GM19463 (cell line): Measurements from ENCODE around the gene QSOX1.

ENCODE experiments used
- ATAC-seq: cut with Tn5 transposase; IDR thresholded peaks from one replicate; pipeline ENCODE4 v1.9.1; 2021; ENCODE audit warnings: mild to moderate bottlenecking, moderate library complexity; ENCODE audit not compliant: unreplicated experiment

The QSOX1 gene

GRCh38 chr1:180169640-180170195, 15.0 kb downstream of the QSOX1 start:
- no peak for ATAC-seq

GRCh38 chr1:180170546-180171151, 16.0 kb downstream of the QSOX1 start:
- no peak for ATAC-seq

GRCh38 chr1:180171691-180172090, 17.0 kb downstream of the QSOX1 start:
- ATAC-seq, result no peak

DNA sequence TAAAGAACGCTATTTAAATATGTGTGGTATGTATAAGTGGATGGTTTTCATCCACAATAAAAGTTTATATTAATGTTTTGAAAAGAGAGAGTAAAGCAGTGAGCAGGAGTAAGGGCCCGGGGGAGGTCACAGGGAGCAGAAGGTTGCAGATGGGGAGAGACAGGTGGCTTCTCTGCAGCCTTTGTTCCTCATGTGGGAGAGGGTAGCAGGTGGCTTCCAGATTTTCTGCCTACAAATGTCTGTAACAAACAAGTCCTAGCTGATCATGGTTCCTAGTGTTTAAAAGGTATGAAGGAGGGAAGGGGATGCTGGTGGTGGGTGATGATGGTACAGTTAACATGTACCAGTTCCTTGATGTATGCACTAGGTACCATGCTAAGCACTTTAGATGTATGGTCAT, 18.8 kb downstream of the QSOX1 start:
- no peak for ATAC-seq

GRCh38 chr1:180173952-180174351, 19.3 kb downstream of the QSOX1 start:
- ATAC-seq, result no peak

- no peak for ATAC-seq
These were observed 20.6 kb downstream of the QSOX1 start for GRCh38 chr1:180175291-180175690.

DNA sequence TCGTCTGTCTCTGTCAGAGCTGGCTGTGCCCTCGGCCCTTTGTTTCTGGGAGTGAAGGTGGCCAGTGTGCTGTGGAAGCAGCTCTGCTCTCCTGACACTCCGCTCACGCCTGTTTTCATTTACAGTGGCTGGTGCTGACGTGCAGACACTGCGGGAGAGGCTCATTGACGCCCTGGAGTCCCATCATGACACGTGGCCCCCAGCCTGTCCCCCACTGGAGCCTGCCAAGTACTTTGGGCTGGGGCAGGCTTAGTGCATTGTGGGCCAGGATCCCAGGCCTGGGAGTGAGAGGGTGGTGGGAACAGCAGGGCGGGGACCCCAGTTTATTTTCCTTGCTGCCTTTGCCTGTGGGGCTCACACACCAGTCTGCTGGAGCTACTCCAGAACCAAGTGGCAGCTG, 21.1 kb downstream of the QSOX1 start:
- ATAC-seq, result no peak

- ATAC-seq, result no peak
These were observed 22.3 kb downstream of the QSOX1 start for GRCh38 chr1:180176965-180177364.

- no peak for ATAC-seq
These were observed 23.3 kb downstream of the QSOX1 start for GRCh38 chr1:180177931-180178330.

- ATAC-seq, result no peak
These were observed 24.0 kb downstream of the QSOX1 start for GRCh38 chr1:180178511-180179161.

GRCh38 chr1:180179162-180179957, 24.7 kb downstream of the QSOX1 start:
- no peak for ATAC-seq

DNA sequence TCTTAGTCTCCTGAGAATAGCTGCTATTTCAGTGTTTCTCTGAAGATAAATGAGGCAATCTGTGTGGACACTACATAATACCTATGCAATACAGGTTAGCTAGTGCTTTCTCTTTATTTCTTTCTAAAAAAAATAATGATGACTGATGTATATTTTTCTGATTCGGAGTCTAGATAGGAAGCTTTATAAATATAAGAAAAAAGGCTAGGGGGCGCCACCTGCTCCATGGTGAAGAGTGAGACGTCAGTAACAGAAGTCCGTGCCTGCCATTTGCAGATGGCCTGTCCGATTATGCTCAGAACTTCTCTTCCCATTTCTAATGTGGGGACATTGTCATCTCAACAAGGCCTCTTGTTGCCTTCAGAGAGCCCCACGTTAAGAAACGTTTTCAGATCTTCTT, 26.4 kb downstream of the QSOX1 start:
- no peak for ATAC-seq

- ATAC-seq, result no peak
These were observed 27.4 kb downstream of the QSOX1 start for GRCh38 chr1:180181996-180182642.

DNA sequence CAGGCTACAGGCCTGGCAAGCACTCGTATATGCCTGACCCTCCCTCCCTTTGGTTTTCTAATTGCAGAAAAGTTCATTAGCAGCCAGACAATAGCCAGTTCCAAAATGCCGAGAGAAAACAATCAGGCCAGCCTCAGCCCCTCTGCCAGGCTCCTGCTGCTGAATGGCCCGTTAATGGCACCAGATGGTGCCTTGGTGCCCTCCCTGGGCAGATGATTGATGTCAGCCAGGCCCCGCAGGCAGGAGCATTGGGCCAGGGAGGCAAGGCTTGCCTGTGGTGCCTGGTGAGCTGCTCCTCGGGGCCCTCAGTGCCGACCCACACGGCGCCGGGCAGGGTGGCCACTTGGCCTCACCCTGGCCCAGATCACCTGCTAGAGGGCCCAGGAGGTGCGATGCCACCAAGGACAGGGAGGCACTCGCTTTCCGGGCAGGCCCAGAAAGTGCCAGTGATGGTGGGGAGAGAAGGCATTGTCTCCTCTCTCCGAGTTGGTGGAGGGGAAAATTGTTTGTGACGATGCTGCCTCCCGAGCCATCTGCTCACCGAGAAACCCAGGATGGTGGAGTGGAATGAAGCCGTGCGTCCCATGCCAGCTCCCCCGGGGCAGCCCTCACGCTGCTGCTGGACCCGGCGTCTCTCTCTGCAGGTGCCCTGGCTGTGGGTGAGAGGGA, 28.1 kb downstream of the QSOX1 start:
- ATAC-seq, result no peak

- no peak for ATAC-seq
These were observed 28.8 kb downstream of the QSOX1 start for GRCh38 chr1:180183426-180183825.

GRCh38 chr1:180184041-180184440, 29.4 kb downstream of the QSOX1 start:
- no peak for ATAC-seq

DNA sequence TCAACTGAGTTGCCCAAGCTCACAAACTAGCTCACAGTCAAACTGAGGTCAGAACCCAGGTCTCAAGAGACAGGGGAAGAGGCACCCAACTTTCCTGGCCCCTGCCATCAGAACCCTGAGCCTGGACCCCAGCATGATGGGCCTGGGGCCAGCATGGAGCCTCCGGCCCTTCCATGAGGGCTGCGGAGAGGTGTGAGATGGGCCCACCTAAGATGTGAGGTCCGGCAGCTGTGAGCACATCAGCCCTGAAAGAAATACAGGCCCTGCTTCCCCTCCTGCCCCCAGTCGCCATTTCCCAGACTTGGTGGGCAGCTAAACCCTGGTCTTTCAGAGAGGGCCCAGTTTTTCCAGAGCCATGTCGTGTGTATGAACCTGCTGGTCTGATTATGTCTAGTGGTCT, 30.6 kb downstream of the QSOX1 start:
- no peak for ATAC-seq

DNA sequence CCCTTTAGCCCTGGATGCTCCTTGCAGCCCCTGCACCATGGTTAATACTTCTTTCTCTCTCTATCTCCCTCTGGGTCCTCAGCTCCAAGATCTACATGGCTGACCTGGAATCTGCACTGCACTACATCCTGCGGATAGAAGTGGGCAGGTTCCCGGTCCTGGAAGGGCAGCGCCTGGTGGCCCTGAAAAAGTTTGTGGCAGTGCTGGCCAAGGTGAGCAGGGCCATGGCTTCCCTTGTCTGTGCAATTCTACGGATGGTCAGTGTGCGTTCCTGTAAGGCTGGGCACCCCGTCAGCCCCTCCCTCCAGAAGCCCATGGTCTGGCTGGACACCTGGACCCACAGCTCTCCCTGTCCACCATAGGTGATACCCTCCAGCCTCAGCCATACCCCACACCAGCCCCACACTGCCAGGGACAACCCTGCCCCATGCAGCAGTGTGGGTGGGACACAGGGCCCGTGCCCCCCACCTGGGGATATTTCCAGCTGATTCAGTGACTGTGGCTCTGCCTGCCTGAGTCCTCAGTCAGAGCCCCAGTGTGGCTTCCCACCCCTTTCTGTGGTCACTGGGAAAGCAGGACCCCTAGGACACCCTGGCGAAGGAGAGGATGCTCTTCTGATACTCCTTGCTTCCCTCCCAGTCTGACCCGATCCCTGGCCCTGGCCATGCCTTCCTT, 31.4 kb downstream of the QSOX1 start:
- no peak for ATAC-seq

DNA sequence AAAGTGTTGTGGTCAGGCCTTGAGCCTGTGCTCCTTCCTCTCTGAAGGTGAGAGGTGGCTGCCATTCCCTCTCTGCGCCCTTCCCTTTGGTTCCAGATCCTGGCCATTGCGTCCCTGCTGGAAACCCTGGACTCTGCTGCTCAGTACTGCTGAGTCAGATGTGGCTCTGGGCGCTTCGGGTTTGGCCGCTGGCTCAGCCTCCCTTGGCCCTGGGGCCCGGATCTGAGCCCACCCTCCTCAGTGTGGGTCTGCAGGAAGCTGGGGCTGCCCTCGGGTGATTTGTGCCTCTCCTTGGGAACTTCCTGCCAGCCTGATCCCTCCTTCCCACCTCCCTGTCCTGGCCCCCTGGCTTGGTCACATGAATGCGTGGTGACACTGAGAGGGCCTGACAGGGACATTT, 32.2 kb downstream of the QSOX1 start:
- ATAC-seq, result no peak

DNA sequence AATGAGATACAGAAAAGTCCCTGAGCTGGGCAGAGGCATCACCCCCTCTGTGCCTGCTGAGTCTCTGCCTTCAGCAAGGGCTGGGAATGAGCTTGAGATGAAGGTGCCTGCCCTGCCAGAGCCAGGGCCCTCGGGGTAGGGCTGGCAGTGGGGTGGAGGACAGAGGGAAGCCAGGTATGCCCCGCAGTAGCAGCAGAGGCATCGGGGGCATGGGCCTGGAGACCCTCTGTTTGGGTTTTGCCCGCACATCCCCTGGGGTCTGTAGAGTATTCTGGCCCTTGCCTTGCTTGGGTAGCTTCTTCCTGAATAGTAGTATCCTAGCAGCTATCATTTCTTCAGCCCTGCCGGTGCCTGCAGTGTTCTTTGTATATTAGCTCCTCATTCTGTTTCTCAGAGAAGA, 33.0 kb downstream of the QSOX1 start:
- no peak for ATAC-seq
